Measurements from ENCODE around the gene ZNF438.

ZNF438 gene

GRCh38 chr10:30995081-30995770 lies 36.4 kb downstream of the ZNF438 start:
- ATAC-seq (ENCODE audit: insufficient read depth, low read depth) (no peak), DNase-seq (no peak)
- H3K36me3 ChIP-seq (ENCODE audit: insufficient read depth, low read length), result peaks cover 3% of the 10 kb centered on the region; the same call in 1 of the 2 replicates
- H3K4me1 ChIP-seq (ENCODE audit: insufficient read depth, low read length), result peaks cover 11% of the 10 kb centered on the region; the same call in 1 of the 2 replicates
- H3K4me3 ChIP-seq (ENCODE audit: low read depth in 1 of 2, low read length in 2 of 2), result no peak overlapping the region
- H3K9me3 ChIP-seq (ENCODE audit: insufficient read depth, low read length, severe bottlenecking), result peaks cover 6% of the 10 kb centered on the region
- H2AFZ ChIP-seq (ENCODE audit: low read depth, low read length), result no peak overlapping the region
- no peak overlapping the region for H3K4me2 ChIP-seq (ENCODE audit: insufficient read depth, low read length)
- no peak overlapping the region for H3K27ac ChIP-seq (ENCODE audit: low read length)
- peaks cover 3% of the 10 kb centered on the region; the same call in 1 of the 2 replicates for H3K79me2 ChIP-seq (ENCODE audit: insufficient read depth, low read length)
- H3K9ac ChIP-seq (ENCODE audit: low read depth, low read length), result no peak overlapping the region
- TF ChIP-seq EZH2 (IDR thresholded peaks at IDR 0.05; ENCODE audit: borderline replicate concordance, low read depth, low read length, severe bottlenecking) (no peak), CTCF (IDR thresholded peaks at IDR 0.05; ENCODE audit: borderline replicate concordance, extremely low read depth, low read length, poor library complexity, severe bottlenecking) (no peak)
- no peaks in the 10 kb centered on the region for H3K27me3 ChIP-seq (ENCODE audit: insufficient read depth, low read length, poor library complexity)
- H4K20me1 ChIP-seq (ENCODE audit: insufficient read depth, low read length), result no peaks in the 10 kb centered on the region

- H3K36me3 ChIP-seq (ENCODE audit: insufficient read depth, low read length), result peaks cover 3% of the 10 kb centered on the region; the same call in 1 of the 2 replicates
Measured at GRCh38 chr10:30993155-30993554, 38.5 kb downstream of the ZNF438 start.

GRCh38 chr10:30992681-30993080 lies 39.0 kb downstream of the ZNF438 start:
- H3K9me3 ChIP-seq (ENCODE audit: insufficient read depth, low read length, severe bottlenecking), result peaks cover 6% of the 10 kb centered on the region
- no peaks in the 10 kb centered on the region for H4K20me1 ChIP-seq (ENCODE audit: insufficient read depth, low read length)
- no peak overlapping the region for H3K4me2 ChIP-seq (ENCODE audit: insufficient read depth, low read length)
- no peak overlapping the region for H3K27ac ChIP-seq (ENCODE audit: low read length)
- no peak overlapping the region for H3K4me3 ChIP-seq (ENCODE audit: low read depth in 1 of 2, low read length in 2 of 2)
- no peak overlapping the region for H2AFZ ChIP-seq (ENCODE audit: low read depth, low read length)
- no peaks in the 10 kb centered on the region for H3K27me3 ChIP-seq (ENCODE audit: insufficient read depth, low read length, poor library complexity)
- no peak for ATAC-seq (ENCODE audit: insufficient read depth, low read depth)
- TF ChIP-seq CTCF (IDR thresholded peaks at IDR 0.05; ENCODE audit: borderline replicate concordance, extremely low read depth, low read length, poor library complexity, severe bottlenecking) (no peak), EZH2 (IDR thresholded peaks at IDR 0.05; ENCODE audit: borderline replicate concordance, low read depth, low read length, severe bottlenecking) (no peak)
- no peaks in the 10 kb centered on the region for H3K79me2 ChIP-seq (ENCODE audit: insufficient read depth, low read length)
- no peak for DNase-seq
- peaks cover 3% of the 10 kb centered on the region; the same call in 1 of the 2 replicates for H3K36me3 ChIP-seq (ENCODE audit: insufficient read depth, low read length)
- no peaks in the 10 kb centered on the region for H3K4me1 ChIP-seq (ENCODE audit: insufficient read depth, low read length)
- H3K9ac ChIP-seq (ENCODE audit: low read depth, low read length), result no peak overlapping the region

More at GRCh38 chr10:30993155-30993554, 38.5 kb downstream of the ZNF438 start:
- Histone ChIP-seq H3K9me3 (ENCODE audit: insufficient read depth, low read length, severe bottlenecking) (peaks cover 6% of the 10 kb centered on the region), H3K4me3 (ENCODE audit: low read depth in 1 of 2, low read length in 2 of 2) (no peak overlapping the region), H3K4me1 (ENCODE audit: insufficient read depth, low read length) (no peaks in the 10 kb centered on the region), H3K27me3 (ENCODE audit: insufficient read depth, low read length, poor library complexity) (no peaks in the 10 kb centered on the region), H3K79me2 (ENCODE audit: insufficient read depth, low read length) (no peaks in the 10 kb centered on the region), H4K20me1 (ENCODE audit: insufficient read depth, low read length) (no peaks in the 10 kb centered on the region), H3K4me2 (ENCODE audit: insufficient read depth, low read length) (no peak overlapping the region), H2AFZ (ENCODE audit: low read depth, low read length) (no peak overlapping the region), H3K27ac (ENCODE audit: low read length) (no peak overlapping the region), H3K9ac (ENCODE audit: low read depth, low read length) (no peak overlapping the region)
- DNase-seq, result no peak
- no peak for ATAC-seq (ENCODE audit: insufficient read depth, low read depth)
- TF ChIP-seq CTCF (IDR thresholded peaks at IDR 0.05; ENCODE audit: borderline replicate concordance, extremely low read depth, low read length, poor library complexity, severe bottlenecking) (no peak), EZH2 (IDR thresholded peaks at IDR 0.05; ENCODE audit: borderline replicate concordance, low read depth, low read length, severe bottlenecking) (no peak)
